ENCODE results near the gene DGKK. TPM values are rescaled to one million over a fixed set of nuclear protein-coding genes. Genes with fewer than 3 reads are reported as not detected.
"Not testable (repeated sequence)": the region's sequence is repeated elsewhere in the genome, so short reads cannot be mapped to it uniquely, and the experiment has no call there.

DGKK gene
- total and polyA plus RNA-seq, 8 donors = 0.03 to 0.11 (median 0.07) TPM; not detected in 1

DNA sequence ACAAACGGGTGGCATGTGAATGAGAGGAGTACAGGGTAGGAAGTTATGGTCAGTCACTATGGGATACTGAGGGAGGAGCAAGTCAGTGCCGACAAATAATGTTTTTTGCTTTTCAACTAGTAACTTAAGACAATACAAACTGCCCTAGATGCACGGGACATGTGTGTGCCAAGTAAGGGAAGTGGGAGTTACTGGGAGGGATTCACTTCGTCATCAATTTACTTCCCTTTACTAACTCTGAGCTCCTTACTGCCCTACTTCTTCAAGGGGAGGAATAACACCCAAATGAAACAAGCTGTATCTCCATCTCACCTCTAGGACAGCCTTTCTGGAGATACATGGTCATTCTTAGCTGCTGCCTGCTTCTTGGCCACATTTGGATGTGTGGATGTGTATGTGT lies 97.7 kb downstream of the DGKK start:
- ATAC-seq (no peak), DNase-seq (no peak)
- Histone ChIP-seq H3K4me1 (no peaks in the 10 kb centered on the region), H3K4me3 (no peak overlapping the region), H3K27me3 (peaks cover 0 to 6% of the 10 kb centered on the region in 2 donors), H3K27ac (no peak overlapping the region), H3K9me3 (no peaks in the 10 kb centered on the region), H3K36me3 (no peaks in the 10 kb centered on the region)
- TF ChIP-seq, protein P1, sequence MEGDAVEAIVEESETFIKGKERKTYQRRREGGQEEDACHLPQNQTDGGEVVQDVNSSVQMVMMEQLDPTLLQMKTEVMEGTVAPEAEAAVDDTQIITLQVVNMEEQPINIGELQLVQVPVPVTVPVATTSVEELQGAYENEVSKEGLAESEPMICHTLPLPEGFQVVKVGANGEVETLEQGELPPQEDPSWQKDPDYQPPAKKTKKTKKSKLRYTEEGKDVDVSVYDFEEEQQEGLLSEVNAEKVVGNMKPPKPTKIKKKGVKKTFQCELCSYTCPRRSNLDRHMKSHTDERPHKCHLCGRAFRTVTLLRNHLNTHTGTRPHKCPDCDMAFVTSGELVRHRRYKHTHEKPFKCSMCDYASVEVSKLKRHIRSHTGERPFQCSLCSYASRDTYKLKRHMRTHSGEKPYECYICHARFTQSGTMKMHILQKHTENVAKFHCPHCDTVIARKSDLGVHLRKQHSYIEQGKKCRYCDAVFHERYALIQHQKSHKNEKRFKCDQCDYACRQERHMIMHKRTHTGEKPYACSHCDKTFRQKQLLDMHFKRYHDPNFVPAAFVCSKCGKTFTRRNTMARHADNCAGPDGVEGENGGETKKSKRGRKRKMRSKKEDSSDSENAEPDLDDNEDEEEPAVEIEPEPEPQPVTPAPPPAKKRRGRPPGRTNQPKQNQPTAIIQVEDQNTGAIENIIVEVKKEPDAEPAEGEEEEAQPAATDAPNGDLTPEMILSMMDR (IDR thresholded peaks at IDR 0.05) = no peak
- intact Hi-C loops (cut with DNase I) = no loop called here

DNA sequence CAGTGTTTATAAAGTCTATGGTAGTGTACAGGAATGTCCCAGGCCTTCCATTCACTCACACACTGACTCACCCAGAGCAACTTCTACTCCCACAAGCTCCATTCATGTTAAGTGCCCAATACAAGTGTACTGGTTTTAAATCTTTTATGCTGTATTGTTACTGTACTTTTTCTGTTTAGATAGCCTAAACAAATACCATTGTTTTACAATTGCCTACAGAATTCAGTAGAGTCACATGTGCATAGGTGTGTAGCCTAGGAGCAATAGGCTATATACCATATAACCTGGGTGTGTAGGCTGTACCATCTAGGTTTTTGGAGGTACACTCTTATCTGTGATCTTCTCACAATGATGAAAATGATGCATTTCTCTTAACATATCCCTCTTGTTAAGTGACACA lies 126.7 kb downstream of the DGKK start:
- intact Hi-C loops (cut with DNase I) = no loop called here
- TF ChIP-seq, protein P1 (IDR thresholded peaks at IDR 0.05) = no peak
- no peak overlapping the region for H3K27ac ChIP-seq
- H3K36me3 ChIP-seq = no peaks in the 10 kb centered on the region
- H3K9me3 ChIP-seq = no peaks in the 10 kb centered on the region
- no peaks in the 10 kb centered on the region for H3K4me1 ChIP-seq
- DNase-seq = no peak
- ATAC-seq = no peak
- no peak overlapping the region for H3K4me3 ChIP-seq
- no peaks in the 10 kb centered on the region for H3K27me3 ChIP-seq

DNA sequence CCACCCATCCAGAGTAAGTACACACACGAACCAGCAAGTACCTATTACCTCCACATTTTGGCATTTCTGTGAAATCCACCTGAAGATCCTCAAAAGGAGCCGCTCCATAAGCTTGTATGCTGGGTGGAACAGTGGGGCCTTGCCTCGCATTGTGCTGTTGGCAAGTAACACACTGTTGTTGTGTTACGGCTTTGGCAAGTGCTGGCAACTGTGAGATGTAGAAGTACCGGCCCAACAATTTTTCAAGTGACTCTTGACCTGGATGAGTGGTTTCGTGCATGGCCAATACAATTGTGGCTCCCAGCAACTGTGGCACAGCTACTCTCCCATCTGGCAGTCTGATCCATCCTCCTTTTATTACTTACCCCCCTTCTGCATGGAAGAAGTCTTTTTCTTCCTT lies 137.3 kb downstream of the DGKK start:
- no peaks in the 10 kb centered on the region for H3K9me3 ChIP-seq
- H3K27ac ChIP-seq = no peak overlapping the region

DNA sequence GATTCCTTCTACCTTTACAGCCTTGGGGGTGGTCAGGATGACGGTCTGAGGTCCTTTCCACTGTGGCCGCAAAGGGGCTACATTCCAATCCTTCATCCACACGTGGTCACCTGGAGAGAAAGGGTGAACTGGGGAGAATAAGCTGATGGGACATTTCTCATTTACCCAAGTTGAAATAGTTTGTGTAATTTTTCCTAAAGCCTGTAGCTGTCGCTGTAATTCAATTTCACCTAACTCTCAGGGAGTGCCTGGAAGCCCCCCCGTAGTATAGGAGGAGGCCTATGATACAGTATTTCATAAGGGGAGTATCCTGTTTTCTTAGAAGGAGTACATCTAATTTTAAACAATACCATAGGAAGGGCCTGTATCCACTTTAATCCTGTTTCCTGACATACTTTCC lies 138.0 kb downstream of the DGKK start:
- H3K27me3 ChIP-seq; H3K4me1 ChIP-seq; DNase-seq; H3K4me3 ChIP-seq; H3K36me3 ChIP-seq; ATAC-seq; H3K9me3 ChIP-seq; H3K27ac ChIP-seq; intact Hi-C loops (cut with DNase I): not testable (repeated sequence)

More for the DNA sequence above, 137.3 kb downstream of the DGKK start:
- Histone ChIP-seq H3K4me1 (no peaks in the 10 kb centered on the region), H3K27me3 (no peaks in the 10 kb centered on the region), H3K36me3 (no peaks in the 10 kb centered on the region), H3K4me3 (no peak overlapping the region)
- peak in 2 of 4 donors; percentile 7 to 36 for DNase-seq
- peak; percentile 70 for ATAC-seq
- TF ChIP-seq, protein P1 (IDR thresholded peaks at IDR 0.05) = no peak
- intact Hi-C loops (cut with DNase I) = no loop called here

DNA sequence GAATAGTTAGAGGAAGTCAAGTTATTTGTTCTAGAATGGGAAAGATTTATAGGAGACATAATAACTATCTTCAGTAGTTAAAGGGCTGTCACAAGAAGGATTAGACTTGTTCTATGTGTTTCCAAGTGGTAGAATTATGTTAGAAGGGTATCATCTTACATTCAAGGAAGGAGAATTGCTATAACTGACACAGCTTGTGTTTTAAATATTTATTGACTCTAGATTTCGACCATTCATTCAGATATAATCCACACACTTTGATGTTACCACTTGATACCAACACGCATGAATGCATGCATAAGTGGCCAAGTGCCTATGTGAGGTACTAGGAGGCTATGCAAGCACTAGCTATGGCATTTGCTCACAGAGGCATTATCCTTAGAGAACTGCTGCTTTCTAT lies 143.4 kb downstream of the DGKK start:
- ATAC-seq (no peak), DNase-seq (no peak)
- Histone ChIP-seq H3K36me3 (no peaks in the 10 kb centered on the region), H3K4me3 (no peak overlapping the region), H3K27me3 (no peaks in the 10 kb centered on the region), H3K9me3 (no peaks in the 10 kb centered on the region), H3K27ac (no peak overlapping the region), H3K4me1 (no peaks in the 10 kb centered on the region)
- TF ChIP-seq, protein P1 (IDR thresholded peaks at IDR 0.05) = no peak
- intact Hi-C loops (cut with DNase I) = no loop called here

Measured in left lung (tissue), 10 donors.